Measurements from ENCODE around the gene TSPAN14. TPM values are rescaled to one million over a fixed set of nuclear protein-coding genes. Genes with fewer than 3 reads are reported as not detected.

Gene TSPAN14
- total RNA-seq, 2 donors from 2014 or later, result 121 to 123 TPM

DNA sequence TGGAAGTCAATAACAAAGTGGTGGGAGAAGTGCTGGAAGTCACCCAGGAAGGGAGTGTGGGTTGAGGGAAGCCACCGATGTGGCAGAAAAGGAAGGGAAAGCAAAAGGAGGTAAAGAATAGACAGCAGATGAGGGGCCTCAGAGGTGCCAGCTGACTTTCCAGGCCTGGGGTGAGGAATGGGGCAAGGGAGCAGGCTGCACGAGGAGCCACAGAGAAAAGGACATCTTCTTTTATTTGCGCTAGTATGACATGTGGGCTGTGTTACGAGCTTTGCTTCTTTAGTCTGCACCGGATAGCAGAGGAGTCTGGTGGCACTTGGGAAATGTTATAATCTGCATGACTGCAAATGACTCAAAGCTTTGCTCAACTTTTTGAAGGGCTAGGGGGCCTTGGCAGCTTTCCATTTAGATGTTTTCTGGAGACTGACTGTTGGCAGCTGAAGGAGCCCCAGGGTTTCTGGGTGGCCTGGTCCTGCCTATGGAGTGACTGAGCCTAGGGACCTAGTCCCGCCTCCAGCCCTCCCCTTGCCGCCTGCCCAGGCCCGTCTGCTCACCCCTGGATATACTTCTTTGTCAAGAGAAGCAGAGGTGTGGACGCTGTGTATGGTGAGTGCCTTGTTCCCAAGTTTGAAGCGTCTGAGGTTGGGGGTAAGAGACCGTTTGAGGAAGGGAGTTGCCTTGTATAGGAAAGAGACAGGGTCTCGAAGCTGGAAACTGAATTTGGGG, 40.7 kb upstream of the TSPAN14 start:
- H3K36me3 Mint-ChIP-seq (ENCODE audit: low read depth), result no peaks in the 10 kb centered on the region
- Histone ChIP-seq H3K36me3 (ENCODE audit: control insufficient read depth, insufficient read depth, low read length) (peaks cover 7% of the 10 kb centered on the region), H3K9ac (ENCODE audit: extremely low read depth, low read length, poor library complexity, severe bottlenecking) (no peak overlapping the region), H3K27me3 (ENCODE audit: control insufficient read depth, insufficient read depth, low read length, poor library complexity, severe bottlenecking) (no peaks in the 10 kb centered on the region), H3K27ac (ENCODE audit: low read depth, low read length) (no peak overlapping the region), H3K9me3 (ENCODE audit: control insufficient read depth, low read length) (no peaks in the 10 kb centered on the region), H3K4me3 (ENCODE audit: low read length) (no peak overlapping the region), H3K4me1 (ENCODE audit: control insufficient read depth, insufficient read depth, low read length) (peaks cover 36% of the 10 kb centered on the region)
- WGBS, 2 experiments (ENCODE audit: insufficient coverage in 1 of 2, insufficient read length in 1 of 2), result 82 to 97% methylated on average over 11 to 12 of the region's 12 CpGs
- H3K9me3 Mint-ChIP-seq, result no peaks in the 10 kb centered on the region
- peak overlapping the region; percentile 64 for H3K27ac Mint-ChIP-seq
- TF ChIP-seq, protein P1, sequence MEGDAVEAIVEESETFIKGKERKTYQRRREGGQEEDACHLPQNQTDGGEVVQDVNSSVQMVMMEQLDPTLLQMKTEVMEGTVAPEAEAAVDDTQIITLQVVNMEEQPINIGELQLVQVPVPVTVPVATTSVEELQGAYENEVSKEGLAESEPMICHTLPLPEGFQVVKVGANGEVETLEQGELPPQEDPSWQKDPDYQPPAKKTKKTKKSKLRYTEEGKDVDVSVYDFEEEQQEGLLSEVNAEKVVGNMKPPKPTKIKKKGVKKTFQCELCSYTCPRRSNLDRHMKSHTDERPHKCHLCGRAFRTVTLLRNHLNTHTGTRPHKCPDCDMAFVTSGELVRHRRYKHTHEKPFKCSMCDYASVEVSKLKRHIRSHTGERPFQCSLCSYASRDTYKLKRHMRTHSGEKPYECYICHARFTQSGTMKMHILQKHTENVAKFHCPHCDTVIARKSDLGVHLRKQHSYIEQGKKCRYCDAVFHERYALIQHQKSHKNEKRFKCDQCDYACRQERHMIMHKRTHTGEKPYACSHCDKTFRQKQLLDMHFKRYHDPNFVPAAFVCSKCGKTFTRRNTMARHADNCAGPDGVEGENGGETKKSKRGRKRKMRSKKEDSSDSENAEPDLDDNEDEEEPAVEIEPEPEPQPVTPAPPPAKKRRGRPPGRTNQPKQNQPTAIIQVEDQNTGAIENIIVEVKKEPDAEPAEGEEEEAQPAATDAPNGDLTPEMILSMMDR (conservative IDR thresholded peaks at IDR 0.05), result no peak
- peaks cover 84% of the 10 kb centered on the region for H3K4me1 Mint-ChIP-seq
- no peak for DNase-seq
- H3K27me3 Mint-ChIP-seq (ENCODE audit: insufficient read depth), result no peaks in the 10 kb centered on the region
- H3K4me3 Mint-ChIP-seq, result peak overlapping the region; percentile 38

DNA sequence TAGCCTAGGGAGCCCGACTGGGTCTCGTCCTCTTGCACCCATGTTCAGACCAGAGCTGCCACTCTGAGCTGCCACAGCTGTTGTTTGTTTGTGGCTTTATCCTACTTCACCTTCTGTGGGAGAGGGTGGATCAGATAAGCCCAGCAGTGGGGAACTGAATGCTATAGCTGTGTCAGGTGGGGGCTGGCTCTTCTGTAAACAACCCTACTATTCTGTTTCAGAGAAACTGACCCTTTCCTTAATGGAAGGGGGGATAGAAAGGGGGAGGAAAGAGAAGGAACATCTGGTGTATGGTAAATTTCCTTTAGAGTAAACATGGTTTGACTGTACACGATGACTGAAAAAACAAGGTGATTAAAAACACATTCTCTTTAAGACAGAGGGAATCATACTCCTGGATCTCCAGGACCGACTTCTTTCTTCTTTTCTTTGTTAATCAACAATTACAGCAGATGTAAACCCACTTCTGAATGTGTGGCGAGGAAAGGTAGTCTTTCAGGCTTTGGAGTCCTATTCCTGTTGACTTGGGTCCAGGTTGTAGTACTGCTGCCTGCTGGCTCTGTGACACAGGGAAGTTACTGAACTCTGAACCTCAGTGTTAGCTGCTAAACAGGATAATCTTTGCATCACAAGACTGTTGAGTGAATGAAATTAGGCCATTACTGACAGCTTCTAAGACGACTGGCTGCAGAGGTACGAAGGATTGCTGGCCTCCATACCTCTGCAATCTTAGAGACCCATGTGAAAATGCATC, 39.8 kb upstream of the TSPAN14 start:
- Mint-ChIP-seq H3K27ac (peak overlapping the region; percentile 64), H3K27me3 (ENCODE audit: insufficient read depth) (no peaks in the 10 kb centered on the region), H3K4me1 (peaks cover 83% of the 10 kb centered on the region), H3K9me3 (no peaks in the 10 kb centered on the region), H3K4me3 (peak overlapping the region; percentile 38), H3K36me3 (ENCODE audit: low read depth) (no peaks in the 10 kb centered on the region)
- no peaks in the 10 kb centered on the region for H3K27me3 ChIP-seq (ENCODE audit: control insufficient read depth, insufficient read depth, low read length, poor library complexity, severe bottlenecking)
- no peak for DNase-seq
- no peak overlapping the region for H3K9ac ChIP-seq (ENCODE audit: extremely low read depth, low read length, poor library complexity, severe bottlenecking)
- H3K9me3 ChIP-seq (ENCODE audit: control insufficient read depth, low read length), result no peaks in the 10 kb centered on the region
- TF ChIP-seq, protein P1 (conservative IDR thresholded peaks at IDR 0.05), result no peak
- peaks cover 7% of the 10 kb centered on the region for H3K36me3 ChIP-seq (ENCODE audit: control insufficient read depth, insufficient read depth, low read length)
- WGBS, 2 experiments (ENCODE audit: insufficient coverage in 1 of 2, insufficient read length in 1 of 2), result 88% methylated on average over 3 to 7 of the region's 7 CpGs
- H3K27ac ChIP-seq (ENCODE audit: low read depth, low read length), result no peak overlapping the region
- H3K4me1 ChIP-seq (ENCODE audit: control insufficient read depth, insufficient read depth, low read length), result peaks cover 38% of the 10 kb centered on the region
- peak overlapping the region; percentile 60 for H3K4me3 ChIP-seq (ENCODE audit: low read length)

- H3K27me3 ChIP-seq (ENCODE audit: control insufficient read depth, insufficient read depth, low read length, poor library complexity, severe bottlenecking), result no peaks in the 10 kb centered on the region
- H3K9me3 ChIP-seq (ENCODE audit: control insufficient read depth, low read length), result no peaks in the 10 kb centered on the region
- H3K4me1 ChIP-seq (ENCODE audit: control insufficient read depth, insufficient read depth, low read length), result peaks cover 39% of the 10 kb centered on the region
- Mint-ChIP-seq H3K27ac (no peak overlapping the region), H3K9me3 (no peaks in the 10 kb centered on the region), H3K27me3 (ENCODE audit: insufficient read depth) (no peaks in the 10 kb centered on the region), H3K36me3 (ENCODE audit: low read depth) (peaks cover 2% of the 10 kb centered on the region), H3K4me3 (peak overlapping the region; percentile 47), H3K4me1 (peaks cover 80% of the 10 kb centered on the region)
- no peak overlapping the region for H3K9ac ChIP-seq (ENCODE audit: extremely low read depth, low read length, poor library complexity, severe bottlenecking)
- peak overlapping the region; percentile 9 for H3K4me3 ChIP-seq (ENCODE audit: low read length)
- TF ChIP-seq, protein P1 (conservative IDR thresholded peaks at IDR 0.05), result no peak
- no peak overlapping the region for H3K27ac ChIP-seq (ENCODE audit: low read depth, low read length)
- peaks cover 20% of the 10 kb centered on the region for H3K36me3 ChIP-seq (ENCODE audit: control insufficient read depth, insufficient read depth, low read length)
- WGBS, 2 experiments (ENCODE audit: insufficient coverage in 1 of 2, insufficient read length in 1 of 2), result 91 to 94% methylated on average over 3 of the region's 3 CpGs
- DNase-seq, result no peak
These were observed 38.2 kb upstream of the TSPAN14 start for GRCh38 chr10:80415734-80416478.
